Liver (tissue), 9 donors: ENCODE measurements around the gene MYO16. TPM values are rescaled to one million over a fixed set of nuclear protein-coding genes. Genes with fewer than 3 reads are reported as not detected.
A peak's percentile ranks its signal among the peaks of the same experiment; 100 is the strongest.

Experiments used
- DNase-seq: peaks from one replicate; pipeline ENCODE4 v3.0.0-alpha.2; 2017; ENCODE audit warnings: low spot score
- H3K27ac ChIP-seq, 2 donors: one replicate each; pipeline ENCODE4 v1.7.0; 2013; ENCODE audit warnings: inconsistent platforms in 2 of 2, low read length in 2 of 2, control low read depth in 1 of 2, low read depth in 1 of 2, mild to moderate bottlenecking in 1 of 2
- H3K27me3 ChIP-seq, 4 donors: one replicate each; pipeline versions ENCODE4 v1.6.1 to v1.7.0; 2013; ENCODE audit warnings: low read length in 3 of 4, inconsistent platforms in 1 of 4, mild to moderate bottlenecking in 1 of 4, moderate library complexity in 1 of 4; ENCODE audit not compliant: control insufficient read depth in 4 of 4, insufficient read depth in 4 of 4
- H3K36me3 ChIP-seq, 4 donors: one replicate each; pipeline versions ENCODE4 v1.6.1 to v1.7.0; 2013; ENCODE audit warnings: low read length in 3 of 4, mild to moderate bottlenecking in 3 of 4, low read depth in 1 of 4, moderate library complexity in 1 of 4; ENCODE audit not compliant: control insufficient read depth in 4 of 4, insufficient read depth in 3 of 4
- H3K4me1 ChIP-seq, 4 donors: one replicate each; pipeline versions ENCODE4 v1.6.1 to v1.7.0; 2013; ENCODE audit warnings: low read length in 3 of 4, mild to moderate bottlenecking in 3 of 4, moderate library complexity in 1 of 4; ENCODE audit not compliant: control insufficient read depth in 4 of 4, insufficient read depth in 4 of 4
- H3K4me3 ChIP-seq, 3 donors: one replicate each; pipeline versions ENCODE4 v1.6.1 to v1.7.0; 2013; ENCODE audit warnings: low read length in 3 of 3, control low read depth in 1 of 3, low read depth in 1 of 3, mild to moderate bottlenecking in 1 of 3
- H3K9ac ChIP-seq, 2 donors: one replicate each; pipeline ENCODE4 v1.7.0; 2013; ENCODE audit warnings: low read length in 2 of 2, mild to moderate bottlenecking in 2 of 2, moderate library complexity in 2 of 2, control low read depth in 1 of 2, low read depth in 1 of 2
- H3K9me3 ChIP-seq, 4 donors: one replicate each; pipeline versions ENCODE4 v1.6.1 to v1.7.0; 2013; ENCODE audit warnings: low read length in 3 of 4; ENCODE audit not compliant: control insufficient read depth in 4 of 4
- ATF3 ChIP-seq: IDR thresholded peaks from 2 replicates; pipeline ENCODE4 v1.6.1; 2016; ENCODE audit warnings: antibody characterized with exemption
- CTCF ChIP-seq: fragments of 150-350 bp; IDR thresholded peaks from 2 replicates; pipeline ENCODE4 v1.5.1; 2017; ENCODE audit warnings: improper control_type of control experiment, low read depth, low read length; ENCODE audit not compliant: missing input control
- EGR1 ChIP-seq, 2 donors: IDR thresholded peaks; 2 replicates each; pipeline ENCODE4 v1.6.1; 2016 to 2018; ENCODE audit warnings: antibody characterized with exemption in 2 of 2, low read depth in 2 of 2
- FOXA1 ChIP-seq: IDR thresholded peaks from 2 replicates; pipeline ENCODE4 v1.6.1; 2016; ENCODE audit warnings: antibody characterized with exemption
- FOXA2 ChIP-seq: IDR thresholded peaks from 2 replicates; pipeline ENCODE4 v1.6.1; 2016; ENCODE audit warnings: antibody characterized with exemption
- GABPA ChIP-seq, 2 donors: IDR thresholded peaks in 1 of 2; conservative IDR thresholded peaks in 1 of 2; 2 replicates each; pipeline ENCODE4 v1.6.1; 2016; ENCODE audit warnings: antibody characterized with exemption in 2 of 2, mild to moderate bottlenecking in 1 of 2, moderate library complexity in 1 of 2
- HNF4A ChIP-seq, 2 donors: conservative IDR thresholded peaks; 2 replicates each; pipeline ENCODE4 v1.6.1; 2016; ENCODE audit warnings: antibody characterized with exemption in 2 of 2, mild to moderate bottlenecking in 2 of 2
- HNF4G ChIP-seq: IDR thresholded peaks from 2 replicates; pipeline ENCODE4 v1.6.1; 2016; ENCODE audit warnings: antibody characterized with exemption
- JUND ChIP-seq, 2 donors: IDR thresholded peaks; 2 replicates each; pipeline ENCODE4 v1.6.1; 2016; ENCODE audit warnings: antibody characterized with exemption in 2 of 2
- MAX ChIP-seq: IDR thresholded peaks from 2 replicates; pipeline ENCODE4 v1.6.1; 2016; ENCODE audit warnings: antibody characterized with exemption
- NR2F2 ChIP-seq: IDR thresholded peaks from 2 replicates; pipeline ENCODE4 v1.6.1; 2016; ENCODE audit warnings: antibody characterized with exemption
- RAD21 ChIP-seq, 2 donors: IDR thresholded peaks; 2 replicates each; pipeline ENCODE4 v1.6.1; 2016; ENCODE audit warnings: antibody characterized with exemption in 2 of 2, mild to moderate bottlenecking in 2 of 2
- REST ChIP-seq: IDR thresholded peaks from 2 replicates; pipeline ENCODE4 v1.6.1; 2016; ENCODE audit warnings: antibody characterized with exemption, mild to moderate bottlenecking
- SP1 ChIP-seq: IDR thresholded peaks from 2 replicates; pipeline ENCODE4 v1.6.1; 2018; ENCODE audit warnings: antibody characterized with exemption, mild to moderate bottlenecking
- TAF1 ChIP-seq: conservative IDR thresholded peaks from 2 replicates; pipeline ENCODE4 v1.6.1; 2016; ENCODE audit warnings: antibody characterized with exemption, mild to moderate bottlenecking
- YY1 ChIP-seq: IDR thresholded peaks from 2 replicates; pipeline ENCODE4 v1.6.1; 2016; ENCODE audit warnings: antibody characterized with exemption, mild to moderate bottlenecking
- ZBTB33 ChIP-seq: IDR thresholded peaks from 2 replicates; pipeline ENCODE4 v1.6.1; 2016; ENCODE audit warnings: antibody characterized with exemption
- WGBS: extraction: QIAGEN DNeasy Blood & Tissue Kit; methylation state at CpG from one replicate; pipeline ENCODE4 v1.1.7; 2013; 5-methylcytosine and 5-hydroxymethylcytosine counted together
- polyA plus RNA-seq, 2 donors: library from polyadenylated mRNA; stranded (reverse) in 1 of 2; unstranded in 1 of 2; fragments of 200-250 nt in 1 of 2; fragments of >200 nt in 1 of 2; fragmentation: Nextera tagmentation in 1 of 2; extraction: Ambion mirVana in 1 of 2; gene quantifications; one replicate each; pipeline versions ENCODE4 v1.2.1 to v1.2.3, GENCODE V29; 2013 to 2015
- total RNA-seq, 2 donors: library from RNA; depleted of rRNA; stranded (reverse); fragments of >200 nt; gene quantifications; one replicate each; pipeline ENCODE4 v1.2.3, GENCODE V29; 2014
- donor health status: healthy.
- donor health status: healthy.
- donor health status: healthy.
- donor health status: healthy.
- donor health status: healthy.

The MYO16 gene
- total and polyA plus RNA-seq, 4 donors: 0.37 to 1.1 (median 0.68) TPM

GRCh38 chr13:109140054-109140453 lies 510.6 kb downstream of the MYO16 start:
- no peak overlapping the region for H3K9ac ChIP-seq
- WGBS: 76% methylated on average over 33 of the region's 33 CpGs
- H3K36me3 ChIP-seq: no peaks in the 10 kb centered on the region
- H3K27ac ChIP-seq: no peak overlapping the region
- H3K4me3 ChIP-seq: peak overlapping the region in 1 of 3 donors; percentile 17
- DNase-seq: no peak
- H3K4me1 ChIP-seq: peaks cover 0 to 5% (median 0%) of the 10 kb centered on the region in 4 donors
- TF ChIP-seq NR2F2 (no peak), REST (no peak), FOXA2 (no peak), TAF1 (no peak), HNF4A (conservative IDR thresholded peaks at IDR 0.05) (no peak), MAX (no peak), SP1 (no peak), HNF4G (no peak), ZBTB33 (no peak), ATF3 (no peak), YY1 (no peak), JUND (IDR thresholded peaks at IDR 0.05) (no peak), GABPA (IDR thresholded peaks at IDR 0.05 in 1 of 2, conservative IDR thresholded peaks at IDR 0.05 in 1 of 2) (no peak)
- no peaks in the 10 kb centered on the region for H3K9me3 ChIP-seq
- peaks cover 0 to 2% (median 0%) of the 10 kb centered on the region in 4 donors for H3K27me3 ChIP-seq

GRCh38 chr13:109140479-109141349 lies 511.3 kb downstream of the MYO16 start:
- WGBS: 23% methylated on average over 97 of the region's 97 CpGs
- TF ChIP-seq ATF3 (no peak), TAF1 (no peak), CTCF (no peak), HNF4G (no peak), YY1 (no peak), RAD21 (IDR thresholded peaks at IDR 0.05) (no peak), EGR1 (IDR thresholded peaks at IDR 0.05; ENCODE audit: low read depth in 2 of 2) (no peak), SP1 (no peak), MAX (no peak), ZBTB33 (no peak), HNF4A (conservative IDR thresholded peaks at IDR 0.05) (no peak), FOXA1 (no peak)

More at GRCh38 chr13:109140479-109141349, 511.3 kb downstream of the MYO16 start:
- peak overlapping the region in 1 of 3 donors; percentile 17 for H3K4me3 ChIP-seq
- peaks cover 0 to 5% (median 0%) of the 10 kb centered on the region in 4 donors for H3K4me1 ChIP-seq
- no peak overlapping the region for H3K9ac ChIP-seq
- no peaks in the 10 kb centered on the region for H3K9me3 ChIP-seq
- DNase-seq: no peak
- H3K27me3 ChIP-seq: peaks cover 0 to 2% (median 0%) of the 10 kb centered on the region in 4 donors
- H3K36me3 ChIP-seq: no peaks in the 10 kb centered on the region
- H3K27ac ChIP-seq: no peak overlapping the region
